HG02623 (cell line): ENCODE results near the gene ADAM17.
A peak's percentile ranks its signal among the peaks of the same experiment; 100 is the strongest.
"Not testable (repeated sequence)": the region's sequence is repeated elsewhere in the genome, so short reads cannot be mapped to it uniquely, and the experiment has no call there.

Experiments
- ATAC-seq: cut with Tn5 transposase; IDR thresholded peaks from one replicate; pipeline ENCODE4 v1.9.1; 2021; ENCODE audit warnings: moderate library complexity; ENCODE audit not compliant: unreplicated experiment

The ADAM17 gene

GRCh38 chr2:9565436-9566153, 10.0 kb upstream of the ADAM17 start:
- ATAC-seq, result no peak

- no peak for ATAC-seq
These were observed 5.0 kb upstream of the ADAM17 start for GRCh38 chr2:9560628-9561027.

- no peak for ATAC-seq
These were observed 3.3 kb upstream of the ADAM17 start for GRCh38 chr2:9558948-9559381.

- ATAC-seq, result peak; percentile 16
These were observed 602 bp upstream of the ADAM17 start for GRCh38 chr2:9556121-9556743.

GRCh38 chr2:9554921-9555296, 721 bp downstream of the ADAM17 start:
- no peak for ATAC-seq

GRCh38 chr2:9552219-9553178, 3.1 kb downstream of the ADAM17 start:
- no peak for ATAC-seq

GRCh38 chr2:9550859-9551391, 4.7 kb downstream of the ADAM17 start:
- not testable (repeated sequence) for ATAC-seq

- no peak for ATAC-seq
These were observed 6.2 kb downstream of the ADAM17 start for GRCh38 chr2:9549420-9549819.

- peak; percentile 52 for ATAC-seq
These were observed 7.1 kb downstream of the ADAM17 start for GRCh38 chr2:9548506-9548905.

- ATAC-seq, result no peak
These were observed 8.2 kb downstream of the ADAM17 start for GRCh38 chr2:9547262-9547991.

GRCh38 chr2:9545502-9545901, 10.1 kb downstream of the ADAM17 start:
- ATAC-seq, result no peak

- ATAC-seq, result no peak
These were observed 12.1 kb downstream of the ADAM17 start for GRCh38 chr2:9543557-9543956.

GRCh38 chr2:9539531-9539930, 16.1 kb downstream of the ADAM17 start:
- no peak for ATAC-seq

- no peak for ATAC-seq
These were observed 17.6 kb downstream of the ADAM17 start for GRCh38 chr2:9538000-9538507.

GRCh38 chr2:9536504-9536903, 19.1 kb downstream of the ADAM17 start:
- no peak for ATAC-seq

GRCh38 chr2:9535177-9535576, 20.5 kb downstream of the ADAM17 start:
- ATAC-seq, result no peak

GRCh38 chr2:9533663-9534062, 22.0 kb downstream of the ADAM17 start:
- ATAC-seq, result no peak

GRCh38 chr2:9532421-9532820, 23.2 kb downstream of the ADAM17 start:
- no peak for ATAC-seq

- ATAC-seq, result no peak
These were observed 27.4 kb downstream of the ADAM17 start for GRCh38 chr2:9527995-9528787.

GRCh38 chr2:9525266-9525665, 30.4 kb downstream of the ADAM17 start:
- no peak for ATAC-seq
